GM23248 (cell line): ENCODE measurements around the gene CLINT1.

ENCODE experiments used
- EZH2 ChIP-seq: fragments of 200-600 bp; sonication (generic); IDR thresholded peaks from 2 replicates; pipeline ENCODE4 v1.6.1; 2018; ENCODE audit warnings: antibody characterized with exemption, mild to moderate bottlenecking; ENCODE audit not compliant: insufficient read depth, poor library complexity, severe bottlenecking
- EZH2phosphoT487 ChIP-seq: fragments of 200-600 bp; sonication (generic); IDR thresholded peaks from 2 replicates; pipeline ENCODE4 v1.6.1; 2018; ENCODE audit warnings: antibody characterized with exemption, moderate library complexity, mild to moderate bottlenecking, low read depth; ENCODE audit not compliant: insufficient read depth

GRCh38 chr5:157799578-157799977 lies 59.4 kb downstream of the CLINT1 start:
- no peak for TF ChIP-seq EZH2phosphoT487
- TF ChIP-seq EZH2 = no peak
